GM21619 (cell line): ENCODE data around the gene C3orf70.
"Not testable (repeated sequence)": the region's sequence is repeated elsewhere in the genome, so short reads cannot be mapped to it uniquely, and the experiment has no call there.

Experiments
- ATAC-seq: cut with Tn5 transposase; IDR thresholded peaks from one replicate; pipeline ENCODE4 v1.9.1; 2021; ENCODE audit not compliant: unreplicated experiment

C3orf70 gene

DNA sequence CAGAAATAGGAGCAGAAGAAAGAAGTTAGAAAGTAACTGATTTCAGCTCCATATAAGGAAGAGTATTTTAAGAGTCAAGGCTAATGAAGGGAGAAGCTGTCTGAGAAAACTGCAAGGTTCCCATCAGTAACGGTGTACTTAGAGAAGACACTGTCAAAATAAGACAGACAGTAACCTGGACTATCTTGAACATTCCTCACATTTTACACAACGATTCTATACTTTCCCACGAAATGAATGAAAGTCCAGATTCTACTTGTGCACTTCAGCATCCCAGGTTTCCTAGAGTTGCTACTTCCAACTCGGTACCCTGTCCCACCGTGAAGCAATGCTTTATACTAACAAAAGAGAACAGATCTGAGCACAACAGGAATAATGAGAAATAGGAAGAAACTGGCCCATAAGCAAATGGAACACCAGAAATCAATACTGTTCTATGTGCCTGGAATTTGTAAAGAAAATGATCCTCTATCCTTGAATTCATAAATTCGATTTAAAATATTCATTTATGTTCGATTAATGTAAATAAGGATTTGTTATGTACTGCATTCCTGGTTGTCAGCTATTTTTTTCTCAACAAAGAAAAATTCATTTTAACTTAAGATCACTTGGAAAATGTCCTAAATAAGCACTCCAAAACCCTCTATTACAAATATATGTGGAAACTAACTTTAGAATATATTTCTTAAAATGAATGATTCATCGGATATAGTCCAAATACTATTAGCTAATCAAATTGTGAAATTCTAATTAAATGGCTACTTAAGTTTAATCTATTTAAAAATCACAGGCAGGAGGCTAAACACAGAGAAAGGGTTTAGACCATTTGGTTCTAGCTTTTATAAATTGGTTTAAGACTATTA is 1.5 kb downstream of the C3orf70 start:
- no peak for ATAC-seq

DNA sequence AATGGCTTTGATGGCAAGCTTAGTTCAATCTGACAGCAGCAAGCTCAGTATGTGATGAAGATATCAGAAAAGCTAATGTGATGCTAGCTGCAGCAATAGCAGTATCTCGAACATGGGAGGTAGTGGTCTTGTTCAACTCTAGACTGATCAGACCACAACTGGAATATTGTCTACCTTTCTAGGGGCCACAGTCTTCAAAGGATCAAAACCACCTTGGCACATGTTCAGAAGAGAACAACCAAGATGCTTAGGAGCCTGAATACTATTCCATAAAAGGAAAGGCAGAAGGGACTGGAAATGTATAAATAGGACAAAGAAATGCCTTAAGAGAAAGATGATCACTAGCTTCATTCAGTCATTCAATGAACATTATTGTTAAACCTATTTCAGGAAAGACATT is 2.3 kb downstream of the C3orf70 start:
- ATAC-seq: no peak

DNA sequence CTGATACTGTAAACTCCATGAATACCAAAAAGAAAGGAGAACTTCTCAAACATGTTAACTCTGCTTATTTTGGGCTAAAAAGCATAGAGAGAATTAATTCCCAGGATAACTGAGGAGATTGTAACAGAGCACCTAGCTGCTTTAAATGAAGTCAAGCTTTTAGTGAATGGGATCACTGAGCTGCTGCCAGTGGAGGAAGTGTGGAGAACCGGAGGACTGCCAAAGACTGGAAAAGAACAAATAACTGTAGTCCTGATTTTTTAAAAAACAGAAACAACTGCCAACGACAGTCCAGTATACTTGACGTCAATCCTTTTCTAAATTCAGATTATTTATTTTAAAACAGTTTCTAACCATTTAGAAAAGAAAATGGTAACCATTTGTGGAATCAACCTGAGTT is 3.3 kb downstream of the C3orf70 start:
- ATAC-seq: no peak

DNA sequence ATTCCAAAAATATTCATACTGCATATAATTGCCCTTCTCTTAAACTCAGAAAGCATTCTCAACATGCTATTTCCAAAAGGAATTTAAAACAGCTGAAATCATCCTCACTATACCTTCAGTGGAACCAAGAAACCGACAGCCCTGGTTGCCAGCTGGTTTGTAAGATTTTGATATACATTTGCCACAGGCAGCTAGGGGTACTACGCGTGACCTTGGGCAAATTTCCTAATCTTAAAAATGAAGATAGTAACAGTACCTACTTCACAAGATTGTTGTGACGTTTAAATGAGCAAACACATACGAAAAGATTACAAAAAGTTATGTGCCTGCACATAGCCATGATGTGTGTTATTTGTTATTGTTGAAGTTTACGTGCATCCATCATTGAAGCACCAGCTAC is 7.3 kb downstream of the C3orf70 start:
- no peak for ATAC-seq

DNA sequence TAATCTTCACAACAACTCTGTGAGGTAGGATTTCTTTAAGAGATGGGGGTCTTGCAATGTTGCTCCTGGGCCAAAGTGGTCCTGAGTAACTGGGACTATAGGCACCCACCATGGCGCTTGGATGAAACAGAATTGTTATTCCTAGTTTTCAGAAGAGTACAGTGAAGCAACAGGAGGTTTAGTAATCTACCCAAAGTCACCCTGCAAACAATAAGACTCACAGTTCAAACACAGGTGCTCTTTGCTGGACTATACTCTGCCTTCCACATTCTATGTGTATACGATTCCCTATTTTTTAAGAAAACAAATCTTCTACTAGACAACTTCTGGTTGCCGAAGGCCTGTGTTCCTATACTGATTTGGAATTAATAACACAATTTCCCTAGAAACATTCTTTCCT is 8.1 kb downstream of the C3orf70 start:
- no peak for ATAC-seq

DNA sequence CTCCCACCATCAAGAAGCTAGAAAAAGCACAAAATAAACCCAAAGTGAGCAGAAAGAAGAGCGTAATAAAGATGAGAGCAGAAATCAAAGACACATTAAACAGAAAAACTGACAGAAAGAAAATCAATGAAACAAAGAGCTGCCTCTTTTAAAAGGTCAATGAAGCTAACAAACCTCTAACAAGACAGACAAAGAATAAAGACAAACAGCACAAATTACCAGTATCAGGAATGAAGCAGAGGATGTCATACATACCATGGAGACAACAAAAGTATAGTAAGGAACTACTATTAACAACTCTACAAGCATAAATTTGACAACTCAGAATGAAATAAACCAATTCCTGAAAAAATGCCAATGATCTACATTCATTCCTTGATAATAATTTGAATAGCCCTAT is 15.0 kb downstream of the C3orf70 start:
- ATAC-seq: no peak

DNA sequence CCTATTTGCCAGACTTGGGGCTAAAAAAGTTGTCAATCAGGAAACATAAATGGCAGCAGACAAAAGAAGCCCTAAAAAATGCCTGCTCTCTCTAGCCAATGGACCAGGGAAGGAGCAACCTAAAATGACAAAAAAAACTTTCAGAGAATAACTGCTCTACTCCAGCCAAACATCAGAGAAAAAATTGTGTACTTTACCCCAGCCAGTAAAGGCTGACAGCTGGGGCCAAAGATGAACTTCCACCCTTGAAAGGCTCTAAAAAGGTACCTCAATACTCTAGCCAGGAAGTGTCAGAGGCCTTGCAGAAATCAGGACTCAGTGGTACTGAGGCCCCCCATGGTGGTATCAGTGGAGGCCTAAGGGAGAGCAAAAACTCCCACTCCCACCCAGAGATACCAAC is 18.4 kb downstream of the C3orf70 start:
- no peak for ATAC-seq

DNA sequence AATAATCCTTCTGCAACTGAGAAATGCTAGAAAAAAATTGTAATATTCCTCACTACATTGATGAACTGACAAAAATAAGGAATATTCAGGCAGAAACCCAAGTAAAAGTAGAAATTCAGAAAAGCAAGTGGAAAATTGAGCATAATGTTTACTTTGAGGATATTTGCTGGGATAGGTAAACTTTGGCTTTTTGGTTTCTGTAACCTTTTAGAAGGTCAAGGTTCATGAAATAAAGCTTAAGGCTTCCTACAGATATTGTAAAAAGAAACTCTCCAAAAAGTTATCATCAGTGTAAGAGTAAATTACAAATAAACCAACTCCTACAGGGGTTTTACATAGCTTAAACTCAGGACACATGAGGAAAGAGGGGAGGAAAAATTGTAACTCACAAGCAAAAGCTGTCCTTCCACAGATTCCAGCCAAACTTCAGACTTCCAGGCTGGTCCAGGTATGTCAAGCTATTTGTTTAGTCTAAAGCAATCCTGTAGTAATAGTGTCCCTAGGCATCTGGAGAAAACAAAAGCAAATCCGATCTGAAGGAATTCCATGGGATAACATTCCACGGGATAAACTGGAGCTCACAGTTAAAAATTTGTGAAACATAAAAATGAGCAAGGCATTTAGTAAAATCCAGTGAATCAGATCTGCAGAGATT is 21.1 kb downstream of the C3orf70 start:
- ATAC-seq: no peak

DNA sequence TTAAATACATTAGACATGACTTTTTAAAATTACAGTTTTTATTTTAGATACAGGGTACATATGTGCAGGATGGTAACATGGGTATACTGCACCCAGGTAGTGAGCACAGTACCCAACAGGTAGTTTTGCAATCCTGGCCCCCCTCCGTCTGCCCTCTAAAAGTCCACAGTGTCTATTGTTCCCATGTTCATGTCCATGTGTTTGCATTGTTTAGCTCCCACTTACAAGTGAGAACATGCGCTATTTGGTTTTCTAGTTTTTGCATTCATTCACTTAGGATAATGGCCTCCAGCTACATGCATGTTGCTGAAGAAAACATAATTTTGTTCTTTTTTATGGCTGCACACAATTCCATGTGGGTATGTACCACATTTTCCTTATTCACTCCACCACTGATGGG is 23.8 kb downstream of the C3orf70 start:
- ATAC-seq: no peak

DNA sequence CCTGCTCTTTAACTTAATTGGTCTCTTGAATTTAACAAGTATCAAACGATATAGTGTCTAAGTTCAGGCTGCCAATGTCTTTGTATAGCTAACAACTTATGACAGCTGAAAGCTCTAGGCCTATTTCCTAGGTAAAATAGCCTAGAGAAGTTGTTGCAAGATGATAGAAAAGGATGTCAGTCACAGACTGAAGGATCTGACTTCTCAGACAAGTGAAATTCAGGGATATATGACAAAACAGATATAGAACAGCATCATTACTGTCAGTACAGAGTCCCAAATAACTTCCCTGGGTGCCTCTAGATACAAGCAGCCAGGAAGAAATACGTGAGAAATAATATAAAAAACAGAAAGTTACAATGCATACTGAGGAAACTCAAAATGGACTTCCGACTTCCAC is 26.7 kb downstream of the C3orf70 start:
- ATAC-seq: no peak

DNA sequence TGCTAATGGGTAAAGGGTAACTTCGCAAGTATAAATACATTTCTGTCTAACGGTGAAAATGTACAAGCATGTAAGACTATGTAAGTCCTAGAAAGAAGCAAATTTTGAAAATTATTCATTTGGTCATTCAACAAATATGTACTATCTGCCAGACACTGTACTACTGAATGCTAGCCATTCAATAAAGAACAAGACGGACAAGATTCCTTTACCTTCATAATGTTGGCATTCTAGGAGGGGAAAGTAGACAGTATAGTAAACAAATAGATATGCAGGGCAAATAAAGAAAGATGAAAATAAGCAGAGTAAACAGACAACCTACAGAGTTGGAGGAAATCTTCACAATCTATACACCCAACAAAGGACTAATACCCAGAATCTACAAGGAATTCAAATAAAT is 32.7 kb downstream of the C3orf70 start:
- ATAC-seq: no peak

DNA sequence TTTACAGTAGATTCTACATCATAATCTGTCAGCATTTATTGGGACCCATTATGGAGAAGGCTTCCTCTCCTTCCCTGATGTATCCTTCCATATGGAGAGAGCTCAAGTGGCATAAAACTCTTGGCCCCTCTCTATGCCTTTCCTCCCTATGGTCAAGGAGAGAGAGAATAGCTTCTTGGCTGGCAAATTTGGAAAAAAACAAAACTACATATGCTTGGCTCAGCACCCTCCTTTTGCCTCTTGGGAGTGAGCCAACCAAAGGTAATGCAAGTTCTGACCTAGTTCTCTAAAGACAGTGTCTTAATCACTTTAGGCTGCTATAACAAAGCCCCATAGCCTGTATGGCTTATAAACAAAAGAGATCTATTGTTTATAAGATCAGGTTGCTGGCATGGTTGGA is 37.5 kb downstream of the C3orf70 start:
- ATAC-seq: no peak

DNA sequence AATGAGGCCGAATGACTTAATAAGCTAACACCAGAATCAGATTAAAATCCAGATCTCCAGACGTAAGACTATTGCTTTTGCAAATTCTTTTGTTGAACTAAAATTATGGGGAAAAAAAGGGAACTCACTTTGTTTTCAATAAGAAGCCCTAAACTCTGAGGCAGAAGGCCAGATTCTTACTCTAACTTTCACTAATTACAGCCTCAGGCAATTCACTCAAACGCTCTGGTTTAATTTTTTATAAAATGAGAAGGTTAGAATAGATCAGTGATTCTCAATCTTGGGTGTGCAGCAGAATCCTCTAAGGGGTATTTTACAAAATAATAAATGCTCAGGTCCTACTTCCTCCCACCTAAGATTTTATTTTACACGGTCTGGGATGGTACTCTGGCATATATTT is 38.1 kb downstream of the C3orf70 start:
- no peak for ATAC-seq

DNA sequence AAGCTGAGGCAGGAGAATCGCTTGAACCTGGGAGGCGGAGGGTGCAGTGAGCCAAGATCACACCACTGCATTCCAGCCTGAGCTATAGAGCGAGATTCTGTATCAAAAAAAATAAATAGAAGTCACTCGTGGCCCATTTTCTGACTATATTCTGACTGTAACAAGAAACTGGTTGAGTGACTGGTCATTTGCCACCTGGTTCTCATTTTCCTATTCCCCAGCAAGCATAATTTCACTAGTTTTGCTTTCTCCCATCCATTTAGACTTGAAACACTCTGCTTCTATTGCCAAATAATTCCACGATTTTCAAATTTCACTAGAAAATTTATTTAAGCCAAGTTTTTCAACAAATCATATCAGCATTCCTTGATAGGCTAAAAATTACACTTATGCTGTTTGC is 40.7 kb downstream of the C3orf70 start:
- no peak for ATAC-seq

DNA sequence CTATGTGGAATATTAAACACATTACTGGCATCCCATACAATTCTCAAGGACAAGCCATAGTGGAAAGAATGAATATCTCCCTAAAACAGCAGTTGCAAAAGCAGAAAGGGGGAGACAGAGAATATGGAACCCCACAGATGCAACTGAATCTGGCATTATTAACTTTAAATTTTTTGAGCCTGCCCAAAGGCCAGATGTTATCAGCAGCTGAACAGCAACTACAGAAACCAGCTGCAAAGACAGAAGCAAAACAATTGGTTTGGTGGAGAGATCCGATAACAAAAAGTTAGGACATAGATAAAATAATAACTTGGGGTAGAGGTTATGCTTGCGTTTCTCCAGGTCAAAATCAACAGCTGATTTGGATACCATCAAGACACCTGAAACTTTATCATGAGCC is 43.8 kb downstream of the C3orf70 start:
- ATAC-seq: not testable (repeated sequence)

DNA sequence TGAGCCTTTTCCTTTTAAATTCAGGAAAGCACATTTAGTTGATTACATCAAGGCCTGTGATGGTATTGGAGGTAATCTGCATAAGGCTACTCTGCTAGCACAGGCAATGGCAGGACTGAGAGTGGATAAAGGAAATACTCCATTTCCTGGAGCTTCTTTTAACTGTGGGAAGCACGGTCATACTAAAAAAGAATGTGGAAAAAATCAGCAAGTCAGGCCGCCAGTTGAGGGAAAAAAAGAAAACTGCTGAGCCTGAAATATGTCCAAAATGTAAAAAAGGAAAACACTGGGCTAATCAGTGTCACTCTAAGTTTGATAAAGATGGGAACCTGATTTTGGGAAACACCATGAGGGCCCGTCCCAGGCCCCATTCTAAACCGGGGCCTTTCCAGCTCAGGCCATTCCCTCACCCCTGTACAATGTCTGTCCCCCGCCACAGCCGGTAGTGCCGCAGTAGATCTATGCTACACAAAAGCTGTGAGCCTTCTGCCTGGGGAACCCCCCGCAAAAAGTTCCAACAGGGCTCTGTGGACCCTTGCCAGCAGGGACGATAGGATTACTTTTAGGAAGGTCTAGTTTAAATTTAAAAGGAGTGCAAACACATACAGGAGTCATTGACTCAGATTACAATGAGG is 46.5 kb downstream of the C3orf70 start:
- ATAC-seq: not testable (repeated sequence)

DNA sequence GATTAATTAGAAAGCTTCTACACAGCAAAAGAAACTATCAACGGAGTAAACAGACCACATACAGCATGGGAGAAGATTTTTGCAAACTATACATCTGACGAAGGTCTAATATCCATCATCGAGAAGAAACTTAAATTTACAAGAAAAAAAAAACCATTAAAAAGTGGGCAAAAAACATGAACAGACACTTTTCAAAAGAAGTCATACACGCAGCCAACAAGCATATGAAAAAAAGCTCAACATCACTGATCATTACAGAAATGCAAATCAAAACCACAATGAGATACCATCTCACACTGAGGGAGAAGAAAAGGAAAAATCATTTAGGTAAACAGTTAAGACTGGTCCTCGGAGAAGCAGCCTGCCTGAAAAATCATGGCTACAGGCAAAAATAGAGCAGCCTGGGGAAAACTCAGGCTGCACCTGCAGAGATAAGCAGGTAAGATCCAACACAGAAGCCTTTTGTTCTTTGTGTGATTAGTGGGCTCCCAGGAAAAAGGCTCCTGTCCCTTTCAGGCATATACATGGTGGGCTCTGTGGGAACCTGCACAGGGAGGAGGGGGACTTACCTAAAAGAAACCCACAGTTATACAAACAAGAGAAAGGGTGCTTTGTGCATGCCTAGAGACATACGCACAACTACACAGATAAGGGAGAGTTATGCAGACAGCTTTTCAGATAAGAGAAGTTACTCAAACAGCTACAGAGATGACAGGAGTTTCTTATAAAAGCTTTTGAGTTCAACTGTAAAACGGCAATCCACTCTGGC is 49.3 kb downstream of the C3orf70 start:
- no peak for ATAC-seq

DNA sequence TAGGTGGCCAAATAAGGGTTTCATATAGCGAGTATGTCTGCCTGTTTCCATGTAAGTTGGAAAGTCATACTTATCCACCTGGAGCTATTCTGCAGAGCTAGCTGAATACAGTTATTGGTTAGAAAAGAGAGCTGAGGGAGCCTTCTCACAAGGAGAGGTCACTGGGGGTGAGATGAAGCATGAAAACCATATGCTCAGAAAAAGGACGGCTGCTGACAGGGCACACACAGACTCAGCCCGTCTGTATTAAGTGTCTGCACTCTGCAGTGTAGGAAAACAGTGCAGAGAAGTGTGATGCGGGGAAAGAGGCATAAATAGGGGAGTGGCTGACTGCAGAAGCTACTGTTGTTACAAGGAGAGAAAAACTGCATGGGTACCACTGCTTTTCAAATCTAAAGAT is 58.2 kb downstream of the C3orf70 start:
- no peak for ATAC-seq

DNA sequence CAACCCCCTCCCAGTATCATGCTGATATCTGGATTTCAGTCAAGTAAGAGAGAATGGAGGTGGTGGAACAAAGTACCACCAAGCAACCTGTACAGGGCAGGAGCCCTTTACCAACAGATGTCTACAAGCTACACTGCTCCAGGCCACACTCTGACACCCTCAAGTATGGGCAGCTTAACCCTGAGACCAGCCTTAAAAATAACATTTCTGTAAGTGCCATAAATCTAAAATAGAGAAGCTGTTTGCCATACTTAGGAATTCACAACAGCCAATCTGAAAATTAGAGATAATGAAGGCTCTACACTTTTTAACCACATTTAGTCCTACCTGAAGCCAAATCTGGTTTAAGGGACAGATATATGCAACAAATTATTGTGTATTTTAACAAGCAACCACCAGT is 59.7 kb downstream of the C3orf70 start:
- ATAC-seq: no peak

DNA sequence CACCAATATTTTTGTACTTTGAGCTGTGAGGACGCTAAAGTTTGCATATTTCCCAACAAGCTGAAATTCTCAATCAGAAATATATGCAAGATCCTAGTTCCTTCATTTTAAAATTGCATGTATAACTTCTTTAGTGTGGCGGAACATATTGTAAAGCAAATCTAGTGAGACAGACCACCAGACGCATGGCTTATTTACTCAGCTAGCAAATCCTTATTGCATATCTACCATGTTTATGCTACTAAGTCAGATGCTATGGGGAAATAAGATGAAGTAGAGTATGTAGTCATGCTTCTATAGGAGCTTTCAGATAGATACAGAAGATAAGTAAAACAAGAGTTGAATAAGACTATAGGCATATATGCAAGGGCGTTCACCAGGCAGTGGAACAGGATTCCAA is 62.0 kb downstream of the C3orf70 start:
- no peak for ATAC-seq

DNA sequence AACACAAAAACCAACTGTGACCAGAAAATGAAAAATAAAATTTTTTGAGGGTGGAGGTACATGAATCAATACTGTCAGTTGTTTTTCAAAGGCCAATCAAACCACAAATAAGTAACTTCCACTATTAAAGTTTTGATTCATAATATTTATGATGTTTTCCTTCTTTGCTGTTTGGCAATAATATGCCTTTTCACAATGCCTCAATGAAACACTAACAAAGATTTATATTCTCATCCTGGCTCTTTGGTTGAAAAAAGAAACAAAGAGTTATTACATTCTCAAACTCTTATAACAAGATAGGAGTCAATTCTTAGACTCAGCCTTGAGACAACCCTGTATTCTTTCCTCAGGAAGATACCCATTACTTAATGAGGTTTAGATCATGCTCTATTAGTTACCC is 63.1 kb downstream of the C3orf70 start:
- ATAC-seq: no peak
